SH-SY5Y (cell line): ENCODE data around the gene MLXIPL.

ENCODE experiments used
- GATA2 ChIP-seq: IDR thresholded peaks from 2 replicates; pipeline ENCODE4 v1.6.1; 2011; ENCODE audit warnings: mild to moderate bottlenecking, low read depth, low read length
- GATA3 ChIP-seq: IDR thresholded peaks from 2 replicates; pipeline ENCODE4 v1.6.1; 2011; ENCODE audit warnings: low read depth, mild to moderate bottlenecking, low read length, moderate library complexity

Gene MLXIPL

GRCh38 chr7:73649576-73649975 lies 25.3 kb upstream of the MLXIPL start:
- TF ChIP-seq GATA2 = no peak

DNA sequence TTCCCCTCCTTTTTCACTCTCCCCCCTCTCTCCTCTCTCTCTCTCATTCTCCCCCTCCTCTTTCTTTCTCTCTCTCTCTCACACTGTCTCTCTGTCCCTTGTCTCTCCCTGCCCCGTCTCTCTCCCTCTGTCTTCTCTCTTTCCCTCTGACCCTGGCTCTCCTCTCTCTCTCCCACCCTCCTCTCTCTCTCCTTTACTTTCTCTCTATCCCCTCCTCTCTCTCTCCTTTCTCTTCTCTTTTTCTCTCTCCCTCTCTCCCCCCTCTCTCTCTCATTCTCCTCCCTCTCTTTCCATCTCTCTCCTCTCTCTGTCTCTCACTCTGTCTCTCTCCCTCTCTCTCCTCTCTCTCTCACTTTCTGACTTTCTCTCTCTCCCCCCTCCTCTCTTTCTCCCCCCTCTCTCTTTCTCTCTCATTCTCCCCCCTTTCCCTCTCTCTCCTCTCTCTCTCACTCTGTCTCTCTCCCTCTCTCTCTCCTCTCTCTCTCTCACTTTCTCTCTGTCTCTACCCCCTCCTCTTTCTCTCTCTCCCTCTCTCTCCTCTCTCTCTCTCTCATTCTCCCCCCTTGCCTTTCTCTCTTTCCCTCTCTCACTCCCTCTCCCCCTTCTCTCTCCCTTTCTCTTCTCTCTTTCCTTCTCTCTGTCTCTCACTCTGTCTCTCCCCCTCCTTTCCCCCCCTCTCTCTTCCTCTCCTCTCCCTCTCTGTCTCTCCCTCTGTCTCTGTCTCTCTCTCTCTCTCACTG lies 24.4 kb upstream of the MLXIPL start:
- no peak for TF ChIP-seq GATA2
- no peak for TF ChIP-seq GATA3

DNA sequence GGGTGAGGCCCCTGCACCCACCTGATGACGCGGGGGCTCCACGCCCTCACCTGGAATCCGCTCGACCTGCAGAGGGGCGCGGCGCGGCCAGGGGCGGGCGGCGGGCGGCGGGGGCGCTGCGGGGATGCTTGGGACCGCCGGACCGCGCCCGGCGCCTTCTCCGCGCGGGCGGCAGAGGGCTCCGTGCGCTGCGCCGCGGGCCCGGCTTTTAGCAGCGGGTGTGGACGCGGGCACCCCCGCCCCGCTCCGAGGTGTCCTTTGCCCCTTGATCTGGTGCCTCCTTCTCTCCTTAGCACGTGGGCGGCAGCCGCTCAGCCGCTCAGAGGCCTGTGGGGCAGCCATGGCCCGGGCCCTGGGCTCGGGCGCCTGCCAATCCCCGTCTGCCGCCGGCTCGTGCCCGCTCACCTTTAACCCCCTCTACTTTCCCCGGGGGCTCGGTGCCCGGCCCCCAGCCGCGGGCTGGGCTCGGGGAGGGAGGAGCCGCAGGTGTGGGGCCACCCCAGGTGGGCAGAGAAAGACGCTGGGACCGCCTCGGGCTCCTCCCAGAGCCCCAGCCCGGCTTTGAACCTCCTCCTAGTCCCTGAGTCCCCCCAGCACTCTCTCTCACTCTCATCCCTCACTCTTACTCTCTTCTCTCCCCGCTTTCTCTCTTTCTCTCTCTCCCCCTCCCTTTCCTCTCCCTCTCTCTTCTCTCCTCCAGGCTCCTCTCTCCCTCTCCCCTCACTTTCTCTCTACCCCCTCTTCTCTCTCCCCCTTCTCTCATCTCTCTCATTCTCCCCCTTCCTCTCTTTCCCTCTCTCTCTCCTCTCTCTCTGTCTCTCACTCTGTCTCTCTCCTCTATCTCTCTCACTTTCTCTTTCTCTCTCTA lies 23.6 kb upstream of the MLXIPL start:
- no peak for TF ChIP-seq GATA2
- no peak for TF ChIP-seq GATA3

DNA sequence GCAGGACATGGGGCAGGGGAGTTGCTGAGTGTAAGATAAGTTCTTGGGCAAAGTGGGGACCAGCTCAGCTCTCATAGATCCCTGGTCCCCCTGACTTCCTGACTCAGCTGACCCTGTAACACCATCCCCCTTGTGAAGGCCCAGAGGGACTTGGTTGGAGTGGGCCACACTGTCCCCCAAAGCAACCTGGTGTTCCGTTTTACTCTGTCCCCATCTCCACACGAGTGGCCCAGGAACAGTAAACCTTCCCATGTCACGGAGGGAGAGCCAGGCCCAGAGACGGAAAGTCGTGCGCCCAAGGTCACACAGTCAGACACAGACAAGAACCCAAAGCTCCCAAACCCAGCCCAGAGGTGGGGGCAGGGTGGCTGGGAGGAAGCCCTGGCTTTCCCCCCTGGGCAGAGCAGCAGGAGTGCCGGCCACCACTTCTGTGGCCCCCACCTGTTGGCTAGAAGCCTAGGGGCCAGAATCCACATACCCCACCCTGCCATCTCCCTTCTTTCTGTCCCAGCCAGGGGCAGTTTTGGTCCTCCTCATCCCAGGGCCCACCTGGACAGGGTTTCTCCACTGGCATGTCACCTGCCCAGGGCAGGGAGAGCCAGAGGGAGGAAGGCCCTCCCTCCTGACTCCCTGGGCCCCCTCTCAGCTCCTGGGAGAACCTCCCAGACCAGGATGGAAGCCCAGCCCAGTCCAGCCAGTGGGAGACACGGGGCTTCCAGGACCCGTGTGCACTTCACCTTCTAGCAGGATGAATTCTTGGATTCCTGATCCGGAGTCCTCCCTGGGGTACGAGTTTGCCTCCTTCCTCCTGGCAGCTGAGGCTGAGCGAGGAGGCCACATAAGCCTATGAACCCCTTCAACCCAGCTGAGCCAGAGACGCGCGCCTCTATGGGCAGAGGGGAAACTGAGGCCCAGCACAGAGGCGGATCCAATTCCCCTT lies 22.7 kb upstream of the MLXIPL start:
- TF ChIP-seq GATA2 = no peak
- TF ChIP-seq GATA3 = no peak

- no peak for TF ChIP-seq GATA2
Measured at GRCh38 chr7:73645643-73646174, 21.4 kb upstream of the MLXIPL start.

GRCh38 chr7:73644688-73645286 lies 20.5 kb upstream of the MLXIPL start:
- TF ChIP-seq GATA3 (no peak), GATA2 (no peak)

DNA sequence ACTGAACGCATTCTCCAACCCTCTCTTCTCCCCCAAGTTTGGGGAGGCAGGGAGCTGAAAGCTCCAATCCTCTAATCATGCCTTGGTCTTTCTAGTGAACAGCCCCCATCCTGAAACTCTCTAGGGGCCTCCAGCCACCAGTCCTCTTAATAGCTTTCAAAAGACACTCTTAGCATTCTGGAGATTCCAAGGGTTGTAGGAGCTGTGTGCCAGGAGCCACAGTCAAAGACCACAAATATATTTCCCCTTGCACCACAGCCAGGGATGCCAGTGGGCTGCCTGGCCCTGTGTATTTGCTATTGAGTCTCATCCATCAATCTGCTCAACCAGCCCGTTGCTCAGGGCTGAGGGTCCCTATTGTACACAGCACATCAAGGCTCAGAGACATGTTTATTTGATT lies 18.5 kb upstream of the MLXIPL start:
- TF ChIP-seq GATA2 (no peak), GATA3 (no peak)

- no peak for TF ChIP-seq GATA3
Measured at GRCh38 chr7:73638911-73639310, 14.6 kb upstream of the MLXIPL start.

- TF ChIP-seq GATA2 (no peak), GATA3 (no peak)
Measured at GRCh38 chr7:73635428-73636200, 11.3 kb upstream of the MLXIPL start.

GRCh38 chr7:73633844-73634243 lies 9.5 kb upstream of the MLXIPL start:
- TF ChIP-seq GATA2 (no peak), GATA3 (no peak)

GRCh38 chr7:73633323-73633722 lies 9.0 kb upstream of the MLXIPL start:
- TF ChIP-seq GATA3 = no peak
- TF ChIP-seq GATA2 = no peak

DNA sequence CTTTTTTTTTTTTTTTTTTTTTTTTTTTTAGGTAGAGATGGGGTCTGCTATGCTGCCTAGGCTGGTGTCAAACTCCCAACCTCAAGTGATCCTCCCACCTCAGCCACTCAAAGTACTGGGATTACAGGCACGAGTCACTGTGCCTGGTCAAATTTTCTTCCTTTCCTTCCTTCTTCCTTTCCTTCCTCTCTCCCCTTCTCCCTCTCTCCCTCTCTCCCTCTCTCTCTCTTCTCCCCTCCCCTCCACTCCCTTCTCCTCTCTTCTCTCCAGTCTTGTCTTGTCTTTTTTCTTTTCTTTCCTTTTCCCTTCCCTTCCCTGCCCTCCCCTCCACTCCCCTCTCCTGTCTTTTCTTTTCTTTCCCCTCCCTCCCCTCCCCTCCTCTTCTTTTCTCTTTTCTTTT lies 7.2 kb upstream of the MLXIPL start:
- TF ChIP-seq GATA2 = no peak
- no peak for TF ChIP-seq GATA3

- TF ChIP-seq GATA2 (no peak), GATA3 (no peak)
Measured at GRCh38 chr7:73628504-73628903, 4.2 kb upstream of the MLXIPL start.

- TF ChIP-seq GATA3 (no peak), GATA2 (no peak)
Measured at GRCh38 chr7:73626814-73627213, 2.5 kb upstream of the MLXIPL start.
